Stimulated activated naive CD8-positive, alpha-beta T cell treated with anti-CD3 and anti-CD28 coated beads, Interleukin-15, Interleukin-2, amounts not matched to agents 100 ng/mL and 50 ng/mL, for 24 hours (primary cell): Measurements from ENCODE around the gene GAS6.

Experiments
- H3K27ac Mint-ChIP-seq: one replicate; pipeline ENCODE4 v1.8.0; 2021; ENCODE audit warnings: mild to moderate bottlenecking, mixed read lengths
- H3K27me3 Mint-ChIP-seq: one replicate; pipeline ENCODE4 v1.8.0; 2021; ENCODE audit warnings: mixed read lengths
- H3K36me3 Mint-ChIP-seq: one replicate; pipeline ENCODE4 v1.8.0; 2021; ENCODE audit warnings: low read depth, mixed read lengths
- H3K4me1 Mint-ChIP-seq: one replicate; pipeline ENCODE4 v1.8.0; 2021; ENCODE audit warnings: low read depth, mixed read lengths
- H3K4me3 Mint-ChIP-seq: one replicate; pipeline ENCODE4 v1.8.0; 2021; ENCODE audit warnings: mild to moderate bottlenecking, mixed read lengths
- H3K9me3 Mint-ChIP-seq: one replicate; pipeline ENCODE4 v1.8.0; 2021; ENCODE audit warnings: mixed read lengths

The GAS6 gene

GRCh38 chr13:113812178-113813040 is 51.5 kb downstream of the GAS6 start:
- H3K27ac Mint-ChIP-seq = no peak overlapping the region
- peaks cover 16% of the 10 kb centered on the region for H3K4me1 Mint-ChIP-seq
- H3K36me3 Mint-ChIP-seq = peaks cover 11% of the 10 kb centered on the region
- H3K27me3 Mint-ChIP-seq = peaks cover 8% of the 10 kb centered on the region
- H3K9me3 Mint-ChIP-seq = peaks cover 3% of the 10 kb centered on the region
- no peak overlapping the region for H3K4me3 Mint-ChIP-seq

- Mint-ChIP-seq H3K27ac (no peak overlapping the region), H3K27me3 (peaks cover 8% of the 10 kb centered on the region), H3K4me3 (no peak overlapping the region), H3K4me1 (peaks cover 9% of the 10 kb centered on the region), H3K36me3 (peaks cover 6% of the 10 kb centered on the region), H3K9me3 (peaks cover 3% of the 10 kb centered on the region)
Observed at GRCh38 chr13:113811081-113811928, 52.6 kb downstream of the GAS6 start.

GRCh38 chr13:113810640-113811039 is 53.2 kb downstream of the GAS6 start:
- Mint-ChIP-seq H3K4me3 (no peak overlapping the region), H3K27ac (no peak overlapping the region), H3K9me3 (peaks cover 3% of the 10 kb centered on the region), H3K4me1 (peaks cover 3% of the 10 kb centered on the region), H3K27me3 (peaks cover 3% of the 10 kb centered on the region), H3K36me3 (peaks cover 3% of the 10 kb centered on the region)

GRCh38 chr13:113809934-113810333 is 53.9 kb downstream of the GAS6 start:
- Mint-ChIP-seq H3K9me3 (peaks cover 3% of the 10 kb centered on the region), H3K27me3 (no peaks in the 10 kb centered on the region), H3K4me1 (no peaks in the 10 kb centered on the region), H3K4me3 (no peak overlapping the region), H3K36me3 (no peaks in the 10 kb centered on the region), H3K27ac (no peak overlapping the region)

GRCh38 chr13:113808058-113808834 is 55.6 kb downstream of the GAS6 start:
- peaks cover 3% of the 10 kb centered on the region for H3K9me3 Mint-ChIP-seq
- H3K4me3 Mint-ChIP-seq = no peak overlapping the region
- H3K36me3 Mint-ChIP-seq = no peaks in the 10 kb centered on the region
- H3K27me3 Mint-ChIP-seq = no peaks in the 10 kb centered on the region
- peak overlapping the region; percentile 26 for H3K27ac Mint-ChIP-seq
- no peaks in the 10 kb centered on the region for H3K4me1 Mint-ChIP-seq

GRCh38 chr13:113806526-113806925 is 57.4 kb downstream of the GAS6 start:
- Mint-ChIP-seq H3K27ac (no peak overlapping the region), H3K4me3 (no peak overlapping the region), H3K27me3 (no peaks in the 10 kb centered on the region)

GRCh38 chr13:113806104-113806471 is 57.8 kb downstream of the GAS6 start:
- Mint-ChIP-seq H3K4me1 (no peaks in the 10 kb centered on the region), H3K27ac (no peak overlapping the region), H3K4me3 (no peak overlapping the region), H3K27me3 (no peaks in the 10 kb centered on the region), H3K36me3 (no peaks in the 10 kb centered on the region), H3K9me3 (peaks cover 3% of the 10 kb centered on the region)

More at GRCh38 chr13:113806526-113806925, 57.4 kb downstream of the GAS6 start:
- no peaks in the 10 kb centered on the region for H3K36me3 Mint-ChIP-seq
- peaks cover 3% of the 10 kb centered on the region for H3K9me3 Mint-ChIP-seq
- no peaks in the 10 kb centered on the region for H3K4me1 Mint-ChIP-seq

GRCh38 chr13:113805431-113806103 is 58.3 kb downstream of the GAS6 start:
- H3K4me1 Mint-ChIP-seq = no peaks in the 10 kb centered on the region
- H3K36me3 Mint-ChIP-seq = no peaks in the 10 kb centered on the region
- no peak overlapping the region for H3K4me3 Mint-ChIP-seq
- H3K27ac Mint-ChIP-seq = no peak overlapping the region
- peaks cover 3% of the 10 kb centered on the region for H3K9me3 Mint-ChIP-seq
- no peaks in the 10 kb centered on the region for H3K27me3 Mint-ChIP-seq

- no peaks in the 10 kb centered on the region for H3K4me1 Mint-ChIP-seq
- H3K27ac Mint-ChIP-seq = no peak overlapping the region
- H3K36me3 Mint-ChIP-seq = no peaks in the 10 kb centered on the region
- H3K4me3 Mint-ChIP-seq = no peak overlapping the region
- no peaks in the 10 kb centered on the region for H3K9me3 Mint-ChIP-seq
- H3K27me3 Mint-ChIP-seq = no peaks in the 10 kb centered on the region
Observed at GRCh38 chr13:113804703-113805430, 59.0 kb downstream of the GAS6 start.

- no peaks in the 10 kb centered on the region for H3K4me1 Mint-ChIP-seq
- H3K27ac Mint-ChIP-seq = no peak overlapping the region
- H3K27me3 Mint-ChIP-seq = no peaks in the 10 kb centered on the region
- H3K36me3 Mint-ChIP-seq = no peaks in the 10 kb centered on the region
- H3K9me3 Mint-ChIP-seq = no peaks in the 10 kb centered on the region
- H3K4me3 Mint-ChIP-seq = no peak overlapping the region
Observed at GRCh38 chr13:113804017-113804702, 59.7 kb downstream of the GAS6 start.

- H3K36me3 Mint-ChIP-seq = no peaks in the 10 kb centered on the region
- H3K27ac Mint-ChIP-seq = no peak overlapping the region
- H3K9me3 Mint-ChIP-seq = no peaks in the 10 kb centered on the region
- no peak overlapping the region for H3K4me3 Mint-ChIP-seq
- H3K27me3 Mint-ChIP-seq = no peaks in the 10 kb centered on the region
- H3K4me1 Mint-ChIP-seq = no peaks in the 10 kb centered on the region
Observed at GRCh38 chr13:113803409-113804016, 60.4 kb downstream of the GAS6 start.

GRCh38 chr13:113802761-113803160 is 61.1 kb downstream of the GAS6 start:
- Mint-ChIP-seq H3K27me3 (no peaks in the 10 kb centered on the region), H3K4me3 (no peak overlapping the region), H3K4me1 (no peaks in the 10 kb centered on the region), H3K9me3 (no peaks in the 10 kb centered on the region), H3K36me3 (no peaks in the 10 kb centered on the region), H3K27ac (no peak overlapping the region)

- Mint-ChIP-seq H3K27ac (no peak overlapping the region), H3K36me3 (no peaks in the 10 kb centered on the region), H3K9me3 (no peaks in the 10 kb centered on the region), H3K4me1 (no peaks in the 10 kb centered on the region), H3K4me3 (no peak overlapping the region), H3K27me3 (no peaks in the 10 kb centered on the region)
Observed at GRCh38 chr13:113802090-113802531, 61.8 kb downstream of the GAS6 start.
